SU-DHL-6 (cell line): Measurements from ENCODE around the gene EFCAB12.

Experiments used
- H2AFZ ChIP-seq: fragments of 200-600 bp; sonication (generic); 2 replicates; pipeline ENCODE4 v1.6.1; 2014; ENCODE audit warnings: low read depth, mild to moderate bottlenecking, moderate library complexity, mixed read lengths, antibody characterized with exemption, low read length; ENCODE audit not compliant: severe bottlenecking
- H3F3A ChIP-seq: fragments of 200-600 bp; shearing (Covaris generic); 2 replicates; pipeline ENCODE4 v1.6.0; 2016; ENCODE audit warnings: antibody characterized with exemption, mild to moderate bottlenecking; ENCODE audit not compliant: insufficient read depth
- H3K27ac ChIP-seq: fragments of 200-600 bp; sonication (generic); 2 replicates; pipeline ENCODE4 v1.5.1; 2016; ENCODE audit warnings: low read depth, mild to moderate bottlenecking, low read length, moderate library complexity, mixed read lengths
- H3K27me3 ChIP-seq: fragments of 200-600 bp; sonication (generic), shearing (Covaris generic); 2 replicates; pipeline ENCODE4 v1.6.0; 2014; ENCODE audit warnings: mild to moderate bottlenecking, low read length
- H3K36me3 ChIP-seq: fragments of 200-600 bp; sonication (generic); 2 replicates; pipeline ENCODE4 v1.6.1; 2014; ENCODE audit warnings: mild to moderate bottlenecking, low read length, mixed read lengths
- H3K4me2 ChIP-seq: fragments of 300-600, 200-600 bp; shearing (Covaris generic), sonication (generic); 2 replicates; pipeline ENCODE4 v1.6.0; 2014; ENCODE audit warnings: low read length, low read depth, mild to moderate bottlenecking; ENCODE audit not compliant: poor library complexity, severe bottlenecking
- H3K4me3 ChIP-seq: fragments of 200-600 bp; sonication (generic); 2 replicates; pipeline ENCODE4 v1.5.1; 2014; ENCODE audit warnings: antibody characterized with exemption, low read length, mild to moderate bottlenecking, mixed read lengths; ENCODE audit not compliant: insufficient read depth, poor library complexity, severe bottlenecking
- H3K79me2 ChIP-seq: fragments of 200-600 bp; sonication (generic); 2 replicates; pipeline ENCODE4 v1.6.1; 2014; ENCODE audit warnings: mild to moderate bottlenecking, low read length, moderate library complexity; ENCODE audit not compliant: insufficient read depth
- H3K9ac ChIP-seq: fragments of 200-600 bp; sonication (generic); 2 replicates; pipeline ENCODE4 v1.7.0; 2014; ENCODE audit warnings: mild to moderate bottlenecking, low read length
- H3K9me2 ChIP-seq: fragments of 200-600 bp; sonication (generic); replicated peaks from 2 replicates; pipeline ENCODE4 v1.6.1; 2014; ENCODE audit warnings: low read length; ENCODE audit not compliant: insufficient read depth
- H3K9me3 ChIP-seq: fragments of 200-600 bp; sonication (generic); 2 replicates; pipeline ENCODE4 v1.6.1; 2014; ENCODE audit warnings: low read length, mixed read lengths; ENCODE audit not compliant: insufficient read depth
- H4K20me1 ChIP-seq: fragments of 200-600 bp; sonication (generic); 2 replicates; pipeline ENCODE4 v1.6.1; 2014; ENCODE audit warnings: low read depth, mild to moderate bottlenecking, antibody characterized with exemption, low read length, moderate library complexity, mixed read lengths
- CTCF ChIP-seq: fragments of 200-600 bp; sonication (generic); IDR thresholded peaks from one replicate; pipeline ENCODE4 v1.5.1; 2017; ENCODE audit warnings: antibody characterized with exemption, mild to moderate bottlenecking, low read length, moderate library complexity; ENCODE audit not compliant: insufficient read depth, poor library complexity, severe bottlenecking
- EZH2phosphoT487 ChIP-seq: fragments of 200-600 bp; sonication (generic), shearing (Covaris generic); conservative IDR thresholded peaks from 2 replicates; pipeline ENCODE4 v1.6.1; 2018; ENCODE audit warnings: mild to moderate bottlenecking, antibody characterized with exemption, low read length, moderate library complexity, mixed read lengths

The EFCAB12 gene

DNA sequence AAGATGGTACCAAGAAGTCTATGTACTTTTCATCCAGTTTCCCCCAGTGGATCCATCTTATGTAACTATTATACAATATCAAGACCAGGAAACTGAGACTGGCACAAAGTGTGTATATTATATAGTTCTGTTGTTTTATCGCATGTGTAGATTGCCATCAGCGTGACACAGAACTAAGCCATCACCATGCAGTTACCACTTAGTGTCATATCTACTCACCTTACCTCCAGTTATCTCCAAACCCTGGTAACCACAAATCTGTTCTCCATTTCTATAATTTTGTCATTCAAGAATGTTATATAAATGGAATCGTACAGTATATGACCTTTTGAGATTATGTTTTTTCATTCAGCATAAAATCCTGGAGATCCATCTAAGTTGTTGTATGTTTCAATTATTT lies 34.7 kb upstream of the EFCAB12 start:
- no peaks in the 10 kb centered on the region for H3K9me3 ChIP-seq
- H3K4me3 ChIP-seq = no peak overlapping the region
- no peaks in the 10 kb centered on the region for H3K79me2 ChIP-seq
- no peak overlapping the region for H3K27ac ChIP-seq
- H4K20me1 ChIP-seq = no peaks in the 10 kb centered on the region
- H3K9ac ChIP-seq = no peak overlapping the region
- no peaks in the 10 kb centered on the region for H3K36me3 ChIP-seq
- no peak overlapping the region for H3K4me2 ChIP-seq
- no peak for TF ChIP-seq CTCF
- TF ChIP-seq EZH2phosphoT487 = no peak
- H3K9me2 ChIP-seq = no peaks in the 10 kb centered on the region
- no peaks in the 10 kb centered on the region for H3K27me3 ChIP-seq
- no peak overlapping the region for H2AFZ ChIP-seq
- H3F3A ChIP-seq = no peaks in the 10 kb centered on the region

DNA sequence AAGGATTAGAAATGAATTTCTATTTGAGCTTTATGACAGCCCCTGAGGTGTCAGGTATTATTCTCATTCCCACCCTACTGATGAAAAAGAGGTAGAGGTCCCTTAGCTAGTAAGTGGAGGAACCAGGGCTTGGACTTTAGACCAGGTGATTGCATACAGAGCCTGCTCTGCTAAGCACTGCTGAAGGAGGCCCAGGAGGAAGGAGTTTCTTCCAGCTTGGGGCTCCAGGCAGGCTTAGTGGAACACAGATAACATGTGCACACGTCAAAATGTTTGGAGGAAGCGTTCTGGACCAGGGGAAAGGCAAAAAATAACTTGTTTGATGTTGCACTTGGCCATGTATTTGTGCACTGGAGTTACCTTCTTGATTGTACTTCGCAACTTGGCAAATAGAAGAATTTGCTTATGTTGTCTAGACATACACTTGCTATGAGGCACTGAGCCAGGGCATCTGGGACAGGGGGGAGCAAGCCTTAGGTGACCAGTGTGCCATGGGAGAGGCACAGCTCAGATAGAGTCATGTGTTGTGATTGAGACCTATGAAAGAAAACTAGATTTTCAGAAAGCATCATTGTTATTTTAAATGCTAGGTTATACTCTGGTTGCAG lies 34.0 kb upstream of the EFCAB12 start:
- Histone ChIP-seq H3F3A (no peaks in the 10 kb centered on the region), H3K4me3 (no peak overlapping the region), H3K9ac (no peak overlapping the region), H3K27ac (no peak overlapping the region), H3K4me2 (no peak overlapping the region), H3K9me3 (no peaks in the 10 kb centered on the region), H4K20me1 (no peaks in the 10 kb centered on the region), H3K9me2 (no peaks in the 10 kb centered on the region), H3K79me2 (no peaks in the 10 kb centered on the region), H2AFZ (no peak overlapping the region), H3K36me3 (no peaks in the 10 kb centered on the region), H3K27me3 (no peaks in the 10 kb centered on the region)
- TF ChIP-seq CTCF = no peak
- no peak for TF ChIP-seq EZH2phosphoT487

DNA sequence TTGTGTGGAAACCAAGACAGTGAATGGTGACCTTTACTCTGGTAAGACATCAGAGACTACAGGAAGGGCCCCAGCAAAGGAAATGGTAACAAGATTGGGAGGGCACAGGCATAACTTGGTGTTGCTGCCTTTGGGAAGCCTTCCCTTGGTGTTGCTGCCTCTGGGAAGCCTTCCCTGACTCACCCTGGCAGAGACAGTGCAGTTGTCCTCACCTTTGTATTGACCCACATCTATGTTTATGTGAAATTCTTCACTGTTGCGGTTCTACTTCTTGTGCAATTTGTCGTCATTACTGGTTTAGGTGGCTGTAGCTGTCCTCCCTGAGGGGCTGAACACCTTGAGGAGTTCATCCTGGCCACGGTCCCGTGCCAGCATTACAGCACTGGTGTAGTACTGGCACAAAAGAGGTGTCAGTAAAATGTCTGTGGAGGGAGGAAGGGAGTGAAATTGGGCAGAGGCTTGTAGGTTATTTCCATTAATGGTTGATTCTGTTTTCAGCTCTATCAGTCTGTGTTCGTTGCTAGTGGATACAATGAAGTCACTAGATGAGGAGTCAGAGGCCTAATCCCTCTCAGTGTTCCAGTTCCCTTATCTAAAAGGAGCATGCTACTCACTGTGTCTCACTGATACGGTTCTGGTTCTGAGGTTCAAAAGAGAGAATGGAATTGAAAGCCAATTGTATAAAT lies 33.2 kb upstream of the EFCAB12 start:
- H3K27ac ChIP-seq = no peak overlapping the region
- no peaks in the 10 kb centered on the region for H3F3A ChIP-seq
- H3K4me3 ChIP-seq = no peak overlapping the region
- TF ChIP-seq CTCF (no peak), EZH2phosphoT487 (no peak)
- no peaks in the 10 kb centered on the region for H3K36me3 ChIP-seq
- H3K9me3 ChIP-seq = no peaks in the 10 kb centered on the region
- H3K4me2 ChIP-seq = no peak overlapping the region
- H3K9ac ChIP-seq = no peak overlapping the region
- H2AFZ ChIP-seq = no peak overlapping the region
- no peaks in the 10 kb centered on the region for H3K9me2 ChIP-seq
- no peaks in the 10 kb centered on the region for H3K27me3 ChIP-seq
- no peaks in the 10 kb centered on the region for H4K20me1 ChIP-seq
- no peaks in the 10 kb centered on the region for H3K79me2 ChIP-seq
